Dermis microvascular lymphatic vessel endothelial cell (primary cell): ENCODE measurements around the gene DNAH8. TPM values are rescaled to one million over a fixed set of nuclear protein-coding genes. Genes with fewer than 3 reads are reported as not detected.

ENCODE experiments used
- DNase-seq, 2 donors: peaks; one replicate each; pipeline versions ENCODE4 v3.0.0 to v3.0.0-alpha.2; 2010; ENCODE audit warnings: low read depth in 2 of 2
- total RNA-seq: library from RNA; depleted of rRNA; stranded (reverse); fragments of >200 nt; gene quantifications from 2 replicates; pipeline ENCODE4 v1.2.1, GENCODE V29; 2014

The DNAH8 gene
- total RNA-seq, 1 donor from 2014 or later: not detected

DNA sequence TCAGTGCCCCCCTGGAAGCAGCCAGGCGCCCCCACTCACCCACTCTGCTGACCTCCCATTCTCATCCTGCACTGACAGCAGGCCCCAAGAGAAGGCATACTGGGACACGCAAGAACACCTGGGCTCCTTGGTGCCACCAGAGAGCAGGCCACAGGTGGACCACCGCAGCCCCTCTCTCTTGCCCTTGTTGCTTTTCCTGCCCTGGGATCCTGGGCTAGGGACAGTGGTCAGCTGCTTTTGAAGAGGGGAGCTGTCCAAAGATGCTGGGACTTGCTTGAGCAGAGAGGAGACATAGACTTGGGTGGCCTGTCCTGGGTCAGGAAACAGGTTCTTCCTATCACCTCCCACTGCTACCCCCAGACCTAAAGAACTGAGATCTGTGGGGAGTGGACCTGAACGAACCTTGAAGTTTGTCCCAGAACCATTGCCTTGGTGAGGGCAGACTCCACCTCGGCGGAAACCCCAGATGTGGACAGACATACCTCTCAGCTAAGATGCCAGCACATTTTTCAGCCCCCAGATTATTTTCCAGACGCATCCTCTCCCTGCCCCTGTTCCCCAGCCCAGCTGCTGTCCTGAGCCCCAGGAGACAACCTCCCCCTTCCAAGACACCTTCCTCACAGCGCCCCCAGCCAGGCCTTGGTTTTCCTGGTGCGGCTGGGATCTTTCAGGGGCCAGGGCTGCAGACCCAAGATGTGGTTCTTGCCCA is 334.6 kb downstream of the DNAH8 start:
- DNase-seq: no peak

DNA sequence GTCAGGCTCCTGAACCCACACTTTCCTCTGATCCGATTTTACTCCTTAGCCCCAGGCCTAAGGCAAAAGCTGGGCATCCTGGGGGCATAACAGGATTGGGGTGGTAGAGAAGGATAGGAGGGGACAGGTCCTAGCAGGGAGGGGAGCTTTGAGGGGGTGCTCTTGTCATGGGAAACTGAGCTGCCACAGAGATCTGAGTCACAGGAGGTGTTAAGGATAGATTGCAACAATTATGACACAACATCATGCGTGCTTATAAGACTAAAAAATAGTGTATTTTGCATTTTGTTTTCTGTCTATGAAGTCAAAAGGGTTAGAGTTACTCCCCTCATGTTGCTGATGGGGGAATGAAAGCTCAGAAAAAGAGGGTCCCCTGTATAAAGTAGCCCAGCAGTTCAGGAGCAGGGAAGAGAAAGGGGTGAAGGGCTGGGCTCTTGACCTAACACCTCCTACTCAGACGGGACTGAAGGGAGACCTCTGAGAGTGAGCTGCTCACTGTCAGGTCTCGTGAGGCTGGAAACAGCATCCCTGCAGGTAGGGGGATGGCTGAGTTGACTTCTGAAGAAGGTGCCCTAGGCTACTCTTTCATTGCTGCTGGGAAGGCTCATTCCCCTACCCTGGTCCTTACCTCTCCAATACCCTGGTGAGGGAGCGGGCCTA is 335.5 kb downstream of the DNAH8 start:
- DNase-seq: no peak

- DNase-seq: no peak
Measured at GRCh38 chr6:39051399-39052122, 336.4 kb downstream of the DNAH8 start.

- no peak for DNase-seq
Measured at GRCh38 chr6:39053016-39053624, 338.0 kb downstream of the DNAH8 start.

DNA sequence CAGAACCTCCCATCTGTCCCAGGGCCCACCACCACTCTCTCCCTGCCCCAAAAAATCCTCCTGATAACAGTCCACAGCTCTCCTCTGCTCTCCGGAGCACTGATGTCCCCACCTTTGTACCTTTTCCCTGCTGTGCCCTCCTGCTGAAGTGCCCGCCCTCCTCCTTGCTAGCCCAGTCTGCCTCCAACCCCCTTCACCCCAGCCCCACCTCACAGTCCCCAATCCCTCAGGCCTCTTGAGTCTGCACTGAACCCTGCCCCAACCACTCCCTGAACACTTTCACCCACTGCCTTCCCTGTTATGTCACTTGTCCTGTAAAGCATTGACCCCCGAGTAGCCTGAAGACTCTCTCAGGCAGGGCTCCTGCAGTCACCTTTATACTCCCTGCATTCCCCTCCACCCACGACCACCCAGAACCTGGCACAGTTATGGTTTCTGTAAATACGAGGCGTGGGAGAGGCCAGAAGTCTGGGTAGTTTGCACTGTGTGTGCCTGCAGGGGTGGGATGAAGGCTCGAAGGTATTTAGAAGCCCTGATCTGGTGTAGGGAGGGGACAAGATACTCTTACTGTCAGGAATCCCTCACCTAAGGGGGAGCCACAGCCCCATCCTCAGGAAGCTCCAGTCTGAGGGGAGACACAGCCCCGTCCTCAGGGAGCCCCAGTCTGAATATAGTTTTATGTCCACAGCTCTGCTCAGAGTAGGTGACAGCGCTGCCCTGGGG is 338.9 kb downstream of the DNAH8 start:
- no peak for DNase-seq

DNA sequence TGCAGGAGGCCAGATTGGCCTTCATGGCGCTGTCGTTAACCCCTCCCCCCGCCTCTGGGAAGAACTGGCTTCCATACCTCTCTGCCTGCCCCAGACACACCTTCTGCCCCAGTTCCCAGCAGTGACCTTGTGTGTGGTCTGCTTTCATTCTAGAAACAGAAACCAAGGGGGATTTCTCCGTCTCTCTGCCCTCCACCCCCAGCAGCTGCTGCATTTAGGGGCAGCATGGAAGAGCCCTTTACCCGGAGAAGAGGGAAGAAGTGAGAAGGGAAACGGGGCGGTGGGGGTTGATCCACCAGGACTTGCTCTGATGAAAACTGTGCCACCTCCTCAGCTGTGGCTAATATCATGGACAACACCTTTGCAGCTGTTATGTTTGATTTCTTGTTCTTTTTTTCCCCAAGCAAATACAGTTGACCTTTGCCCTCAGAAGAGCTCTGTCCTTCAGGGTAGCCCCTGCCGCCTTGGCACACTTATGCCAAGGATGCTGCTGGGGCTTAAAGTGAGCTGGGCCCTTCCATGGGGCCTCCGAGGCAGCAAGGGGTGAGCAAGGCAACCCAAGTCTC is 339.5 kb downstream of the DNAH8 start:
- DNase-seq: no peak

DNA sequence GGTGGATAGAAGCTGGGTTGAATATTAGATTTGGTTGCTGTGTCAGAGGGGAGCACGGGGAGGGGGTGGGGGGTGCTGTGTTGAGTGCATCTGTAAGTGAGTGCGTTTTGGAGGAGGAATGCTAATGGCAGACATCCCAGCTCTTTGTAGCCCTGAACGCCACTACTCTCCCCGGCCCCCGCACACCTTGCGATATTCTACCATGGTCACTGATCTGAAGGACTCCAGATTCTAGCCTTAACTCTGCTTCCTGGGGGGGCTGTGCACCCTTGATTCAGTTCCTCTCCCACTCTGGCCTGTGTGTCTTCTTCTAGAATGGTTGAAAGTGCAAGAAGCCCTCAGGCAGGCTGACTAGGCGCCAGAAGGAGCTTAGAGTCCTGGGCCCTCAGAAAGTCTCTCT is 340.6 kb downstream of the DNAH8 start:
- no peak for DNase-seq

GRCh38 chr6:39056191-39056590 is 341.1 kb downstream of the DNAH8 start:
- no peak for DNase-seq

- DNase-seq: no peak
Measured at GRCh38 chr6:39056681-39057080, 341.6 kb downstream of the DNAH8 start.

DNA sequence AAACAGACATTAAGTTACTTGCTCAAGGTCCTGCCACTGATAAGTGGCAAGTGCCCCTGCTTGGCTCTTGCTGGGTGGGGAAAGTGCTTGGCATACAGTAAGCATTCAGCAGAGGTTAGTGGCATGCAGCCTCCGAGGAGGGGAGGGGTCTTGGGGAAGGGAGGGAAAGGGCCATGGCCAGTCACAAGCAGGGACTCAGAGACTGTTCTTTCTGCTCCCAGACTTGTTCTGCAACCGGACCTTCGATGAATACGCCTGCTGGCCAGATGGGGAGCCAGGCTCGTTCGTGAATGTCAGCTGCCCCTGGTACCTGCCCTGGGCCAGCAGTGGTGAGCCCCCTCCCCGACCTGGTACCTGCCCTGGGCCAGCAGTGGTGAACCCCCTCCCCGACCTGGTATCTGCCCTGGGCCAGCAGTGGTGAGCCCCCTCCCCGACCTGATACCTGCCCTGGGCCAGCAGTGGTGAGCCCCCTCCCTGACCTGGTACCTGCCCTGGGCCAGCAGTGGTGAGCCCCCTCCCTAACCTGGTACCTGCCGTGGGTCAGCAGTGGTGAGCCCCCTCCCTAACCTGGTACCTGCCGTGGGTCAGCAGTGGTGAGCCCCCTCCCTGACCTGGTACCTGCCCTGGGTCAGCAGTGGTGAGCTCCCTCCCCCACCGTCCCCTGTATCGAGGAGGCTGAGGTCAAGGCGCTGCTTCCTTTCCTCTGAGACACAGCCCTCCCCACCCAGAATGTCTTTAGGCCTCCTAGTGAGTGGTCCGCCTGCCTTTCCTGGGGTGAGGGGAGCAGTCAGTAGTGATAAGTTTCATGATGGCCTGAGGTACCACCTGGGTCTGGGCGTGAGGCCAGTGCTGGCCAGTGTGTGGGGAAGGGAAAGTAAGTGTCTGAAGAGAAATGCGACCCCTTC is 342.4 kb downstream of the DNAH8 start:
- DNase-seq: no peak

DNA sequence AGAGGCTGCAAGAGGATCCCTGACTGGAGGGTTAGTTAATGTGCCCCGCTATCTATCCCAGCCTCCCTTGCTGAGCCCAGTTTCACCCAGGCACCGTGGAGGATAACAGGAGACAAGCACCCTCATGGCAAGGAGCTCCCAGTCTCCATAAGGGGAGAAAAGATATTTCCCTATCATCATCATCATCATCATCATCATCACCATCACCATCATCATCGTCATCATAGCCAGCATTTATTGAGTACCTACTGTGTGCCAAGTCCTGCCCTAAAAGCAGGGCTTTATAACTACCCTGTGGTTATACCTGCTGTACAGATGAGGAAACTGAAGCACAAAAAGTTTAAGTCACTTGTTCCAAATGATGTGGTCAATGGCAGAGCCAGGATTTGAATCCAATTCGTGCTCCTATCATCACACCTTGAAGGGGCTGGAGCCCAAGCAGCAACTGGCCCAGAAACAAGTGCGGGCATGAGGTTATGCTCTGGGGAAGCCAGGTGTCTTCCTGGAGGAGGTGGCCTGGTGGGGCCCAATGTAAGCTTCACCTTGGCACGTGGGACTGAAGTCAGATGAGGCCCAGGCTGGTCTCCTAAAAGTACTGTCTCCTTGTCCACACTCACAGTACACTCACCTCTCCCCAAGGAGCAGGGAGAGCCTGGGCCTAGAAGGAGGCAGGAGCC is 343.5 kb downstream of the DNAH8 start:
- DNase-seq: no peak

- DNase-seq: no peak
Measured at GRCh38 chr6:39059496-39060310, 344.6 kb downstream of the DNAH8 start.

DNA sequence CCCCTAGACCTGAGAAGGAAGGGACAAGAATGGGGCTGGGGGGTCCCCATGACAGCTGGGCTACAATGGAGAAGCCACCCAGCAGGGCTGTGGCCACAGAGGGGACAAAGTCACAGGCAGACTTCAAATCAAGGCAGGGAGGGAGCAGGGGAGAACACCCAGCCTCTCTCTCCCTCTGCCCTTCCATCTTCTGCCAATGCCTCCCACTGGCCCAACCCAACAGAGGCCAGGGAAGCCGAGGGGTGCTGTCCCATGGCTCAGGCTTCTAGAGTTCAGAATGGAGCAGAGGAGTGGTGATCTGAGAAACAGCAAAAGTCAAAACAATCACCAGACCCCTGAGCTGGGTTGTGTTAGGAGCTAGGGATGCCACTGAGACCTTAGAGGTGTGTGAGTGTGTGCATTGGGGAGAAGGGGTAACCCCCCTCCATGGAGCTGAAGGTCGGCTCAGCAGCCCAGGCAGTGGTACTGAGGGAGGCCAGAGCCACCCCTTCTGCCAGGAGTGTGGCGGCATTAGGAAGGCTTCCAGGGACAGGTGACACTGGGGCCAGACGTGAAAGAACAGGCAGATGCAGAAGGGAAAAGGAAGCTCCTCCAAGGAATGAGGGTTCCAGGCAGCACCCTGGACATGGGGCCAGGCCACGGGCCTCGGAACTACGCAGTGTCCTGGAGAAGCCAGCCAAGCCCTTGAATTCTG is 345.5 kb downstream of the DNAH8 start:
- no peak for DNase-seq

DNA sequence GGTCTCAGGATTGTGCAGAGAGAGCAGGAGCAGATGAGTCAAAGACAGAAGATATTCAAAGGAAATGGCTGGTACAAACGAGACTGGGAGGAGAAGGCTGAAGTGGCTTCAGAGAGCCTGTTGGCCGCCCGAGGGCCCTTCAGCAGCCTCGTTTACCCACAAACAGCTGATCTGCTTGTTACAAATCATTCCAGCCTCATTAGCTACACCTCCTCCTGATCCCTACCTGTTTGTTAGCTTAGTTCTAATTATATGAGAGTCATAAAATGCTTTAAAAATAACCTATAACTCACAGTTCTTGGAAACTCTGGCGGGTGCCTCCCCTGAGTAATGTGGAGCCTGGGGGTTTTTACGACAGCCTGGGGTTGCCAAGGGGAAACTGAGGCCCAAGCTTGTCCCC is 346.1 kb downstream of the DNAH8 start:
- no peak for DNase-seq

DNA sequence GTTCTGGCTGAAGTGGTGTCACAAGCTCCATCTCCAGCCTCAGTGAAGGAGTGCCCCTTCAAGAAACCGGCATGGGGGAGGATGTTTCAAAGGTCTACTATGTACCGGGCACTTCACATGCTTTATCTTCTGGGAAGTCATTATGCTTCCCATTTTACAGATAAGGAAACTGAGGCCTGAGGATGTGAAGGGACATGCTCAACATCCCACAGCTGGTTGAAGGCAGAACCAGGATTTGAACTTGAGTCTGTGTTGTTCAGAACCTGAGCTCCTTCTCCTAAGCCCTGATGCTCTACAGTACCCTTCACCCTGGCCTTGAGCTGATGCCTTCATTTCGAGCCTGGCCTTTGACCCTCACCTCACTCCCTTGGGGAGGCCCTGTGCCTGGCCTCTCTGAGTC is 346.5 kb downstream of the DNAH8 start:
- no peak for DNase-seq

DNA sequence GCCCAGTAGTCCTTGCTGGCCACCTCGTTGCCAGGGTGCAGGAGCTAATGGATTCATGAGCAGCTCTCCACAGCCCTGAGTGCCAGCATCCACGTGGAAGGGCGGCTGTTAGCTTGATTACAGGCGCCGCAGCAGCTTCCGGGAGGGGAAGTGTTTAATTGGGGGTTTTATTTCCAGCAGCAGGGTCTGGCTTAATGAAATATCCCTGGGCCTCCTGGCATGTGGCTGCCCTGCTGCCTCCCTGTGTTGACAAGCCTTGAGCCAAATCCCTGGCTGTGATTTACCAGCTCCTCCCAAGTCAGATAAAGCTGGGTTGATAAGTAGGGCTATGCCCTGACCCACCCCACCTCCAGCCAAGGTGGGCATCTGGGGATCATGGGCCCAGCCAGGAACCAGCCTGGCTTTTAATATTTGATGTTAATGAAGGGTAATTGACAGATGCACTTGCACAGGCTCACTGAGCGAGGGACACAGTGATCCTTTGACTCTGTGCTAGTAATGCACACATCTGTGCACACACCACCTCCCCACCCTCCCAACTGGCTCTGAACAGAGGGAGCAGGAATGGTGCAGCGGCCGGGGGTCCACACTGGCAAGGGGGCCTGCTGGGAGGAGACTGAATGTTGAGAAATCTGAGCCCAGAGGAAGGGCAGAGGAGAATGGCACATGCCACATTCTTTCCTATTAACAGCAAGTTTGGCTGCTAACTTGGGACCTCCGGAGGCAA is 347.1 kb downstream of the DNAH8 start:
- DNase-seq: no peak

- DNase-seq: no peak
Measured at GRCh38 chr6:39063526-39063925, 348.4 kb downstream of the DNAH8 start.
